Lower leg skin (tissue), 4 donors: Measurements from ENCODE around the gene TMEM225B. TPM values are rescaled to one million over a fixed set of nuclear protein-coding genes. Genes with fewer than 3 reads are reported as not detected.
"Not testable (repeated sequence)": the region's sequence is repeated elsewhere in the genome, so short reads cannot be mapped to it uniquely, and the experiment has no call there.

Experiments used
- DNase-seq, 2 donors: peaks; one replicate each; pipeline ENCODE4 v3.0.0-alpha.2; 2019; ENCODE audit warnings: low spot score in 2 of 2
- H3K4me3 ChIP-seq: fragments of 200-600 bp; sonication (generic); 2 replicates; pipeline ENCODE4 v1.5.1; 2017; ENCODE audit warnings: mild to moderate bottlenecking, low read depth; ENCODE audit not compliant: poor library complexity, severe bottlenecking
- CTCF ChIP-seq, 3 donors: fragments of 450-650 bp; IDR thresholded peaks; one replicate each; pipeline ENCODE4 v1.5.1; 2016; ENCODE audit warnings: antibody characterized with exemption in 3 of 3, mild to moderate bottlenecking in 3 of 3, moderate library complexity in 2 of 3
- POLR2A ChIP-seq, 2 donors: fragments of 450-650 bp; IDR thresholded peaks; one replicate each; pipeline ENCODE4 v1.6.1; 2016 to 2017; ENCODE audit warnings: antibody characterized with exemption in 2 of 2, mild to moderate bottlenecking in 1 of 2, moderate library complexity in 1 of 2
- WGBS, 2 donors: methylation state at CpG; one replicate each; pipeline ENCODE4 v1.1.5; 2018; 5-methylcytosine and 5-hydroxymethylcytosine counted together
- intact Hi-C: fragments of 100-400 bp; cut with DNase I; formaldehyde crosslinking; loops from one replicate; pipeline ENCODE4 v1.15.0; 2023; ENCODE audit warnings: low total_unique reads
- total RNA-seq, 4 donors: library from RNA; depleted of rRNA; stranded (reverse); fragments of >200 nt; gene quantifications; one replicate each; pipeline ENCODE4 v1.1.0, GENCODE V29; 2016

The TMEM225B gene
- total RNA-seq, 4 donors from 2014 or later: 1.7 to 4.6 (median 2.6) TPM

- intact Hi-C loops: no loop called here
- DNase-seq: no peak
- TF ChIP-seq CTCF (IDR thresholded peaks at IDR 0.05) (no peak), POLR2A (IDR thresholded peaks at IDR 0.05) (no peak)
- WGBS, 2 donors: 83 to 87% methylated on average over 1 of the region's 1 CpG
- no peak overlapping the region for H3K4me3 ChIP-seq
Observed at GRCh38 chr7:99573257-99573656, 24.8 kb upstream of the TMEM225B start.

DNA sequence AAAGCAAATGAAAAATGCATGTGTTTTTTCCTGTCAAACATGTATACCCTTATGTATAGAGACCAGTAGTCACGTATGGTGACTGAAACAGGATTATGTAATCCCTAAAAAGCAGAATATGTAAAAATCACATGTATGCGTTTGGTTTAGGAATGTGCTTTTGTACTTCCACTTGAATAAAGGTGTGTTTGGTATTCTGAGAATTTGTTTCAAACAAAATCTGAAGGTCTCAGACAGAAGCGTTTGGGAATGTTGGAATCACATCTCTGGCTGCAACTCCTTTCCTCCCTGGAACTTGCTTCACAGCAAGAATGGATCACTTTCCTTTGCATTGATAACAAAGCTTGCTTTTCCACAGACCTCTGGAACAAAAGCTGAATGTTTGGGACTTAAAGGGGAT, 21.8 kb upstream of the TMEM225B start:
- WGBS, 2 donors: 76 to 82% methylated on average over 3 of the region's 3 CpGs
- no peak for TF ChIP-seq POLR2A (IDR thresholded peaks at IDR 0.05)
- TF ChIP-seq CTCF (IDR thresholded peaks at IDR 0.05): no peak
- DNase-seq: no peak
- intact Hi-C loops: no loop called here
- H3K4me3 ChIP-seq: no peak overlapping the region

GRCh38 chr7:99579281-99579955, 18.6 kb upstream of the TMEM225B start:
- DNase-seq: peak in 1 of 2 donors; percentile 68
- 35 to 37% methylated on average over 10 of the region's 10 CpGs for WGBS, 2 donors
- intact Hi-C loops: no loop called here
- H3K4me3 ChIP-seq: peak overlapping the region; percentile 31
- TF ChIP-seq CTCF (IDR thresholded peaks at IDR 0.05): no peak
- TF ChIP-seq POLR2A (IDR thresholded peaks at IDR 0.05): no peak

DNA sequence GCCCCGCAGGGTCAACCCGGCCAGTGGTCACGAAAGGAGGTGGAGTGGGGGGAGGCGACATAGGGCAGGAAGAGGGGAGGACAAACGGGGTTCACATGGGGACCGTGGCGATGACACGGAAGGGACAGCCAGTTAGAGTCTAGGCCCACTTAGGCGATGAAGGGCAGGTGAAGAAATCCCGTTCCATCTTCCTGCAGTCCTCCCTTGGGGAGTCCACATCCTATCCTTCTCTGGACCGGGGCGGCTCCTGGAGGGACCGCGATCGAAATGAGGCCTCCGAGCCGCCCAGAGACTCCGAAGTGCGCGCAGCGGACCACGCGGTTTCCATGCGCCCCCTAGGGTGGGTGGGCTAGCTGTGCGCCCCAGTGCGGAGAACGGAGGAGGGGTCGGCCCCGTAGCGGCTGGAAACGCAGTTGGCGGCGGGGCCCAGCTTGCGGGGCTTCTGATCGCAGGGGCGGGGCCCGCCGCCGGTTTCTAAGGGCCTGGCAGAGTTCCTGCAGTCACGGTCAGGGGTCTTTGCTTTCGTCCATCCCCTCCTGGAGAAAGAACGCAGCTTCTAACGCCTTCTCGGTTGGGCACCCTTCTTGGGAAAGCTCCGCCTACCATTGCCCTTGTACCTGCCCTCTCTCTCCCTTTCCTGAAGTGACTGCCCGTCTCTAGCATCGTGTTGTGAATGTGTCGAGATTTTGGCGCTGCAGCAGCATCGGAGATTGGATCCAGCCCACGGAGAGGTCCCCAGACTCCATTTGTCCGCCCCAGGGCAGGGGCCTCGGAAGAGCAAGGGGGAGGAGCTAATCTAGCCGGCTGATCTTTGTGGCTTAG, 17.9 kb upstream of the TMEM225B start:
- no peak for TF ChIP-seq CTCF (IDR thresholded peaks at IDR 0.05)
- TF ChIP-seq POLR2A (IDR thresholded peaks at IDR 0.05): no peak
- H3K4me3 ChIP-seq: peak overlapping the region; percentile 31
- intact Hi-C loops: no loop called here
- peak in 1 of 2 donors; percentile 85 for DNase-seq
- WGBS, 2 donors: 1 to 4% methylated on average over 47 to 53 of the region's 54 CpGs

- WGBS, 2 donors: 61 to 63% methylated on average over 4 of the region's 4 CpGs
- DNase-seq, intact Hi-C loops: not testable (repeated sequence)
Observed at GRCh38 chr7:99580778-99581332, 17.2 kb upstream of the TMEM225B start.

DNA sequence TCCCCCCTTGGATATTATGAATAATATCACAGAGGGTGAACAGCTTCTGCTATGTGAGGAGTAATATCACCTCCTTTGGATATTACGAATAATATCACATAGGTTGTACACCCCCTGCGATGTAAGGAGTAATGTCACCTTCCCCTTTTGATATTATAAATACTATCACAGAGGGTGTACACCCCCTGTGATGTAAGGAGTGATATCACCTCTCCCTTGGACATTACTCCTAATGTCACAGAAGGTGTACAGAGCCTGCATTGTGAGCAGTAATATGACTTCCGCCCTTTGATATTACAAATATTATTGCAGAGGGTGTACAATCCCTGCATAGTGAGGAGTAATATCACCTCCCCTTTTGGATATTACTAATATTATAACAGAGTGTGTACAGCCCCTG, 9.2 kb upstream of the TMEM225B start:
- intact Hi-C loops: no loop called here
- no peak overlapping the region for H3K4me3 ChIP-seq
- TF ChIP-seq POLR2A (IDR thresholded peaks at IDR 0.05) (no peak), CTCF (IDR thresholded peaks at IDR 0.05) (no peak)
- 75 to 89% methylated on average over 3 of the region's 3 CpGs for WGBS, 2 donors
- no peak for DNase-seq

More at GRCh38 chr7:99580778-99581332, 17.2 kb upstream of the TMEM225B start:
- peak overlapping the region; percentile 31 for H3K4me3 ChIP-seq
